Stimulated activated CD8-positive, alpha-beta memory T cell treated with anti-CD3 and anti-CD28 coated beads, Interleukin-7, amount 100 ng/mL, for 4 hours (primary cell): ENCODE results near the gene FAM177B.

ENCODE experiments used
- DNase-seq, 2 donors: peaks; one replicate each; pipeline ENCODE4 v3.0.0-alpha.2; 2020; ENCODE audit warnings: low read depth in 2 of 2

Gene FAM177B

GRCh38 chr1:222786121-222786520 is 49.1 kb downstream of the FAM177B start:
- no peak for DNase-seq

DNA sequence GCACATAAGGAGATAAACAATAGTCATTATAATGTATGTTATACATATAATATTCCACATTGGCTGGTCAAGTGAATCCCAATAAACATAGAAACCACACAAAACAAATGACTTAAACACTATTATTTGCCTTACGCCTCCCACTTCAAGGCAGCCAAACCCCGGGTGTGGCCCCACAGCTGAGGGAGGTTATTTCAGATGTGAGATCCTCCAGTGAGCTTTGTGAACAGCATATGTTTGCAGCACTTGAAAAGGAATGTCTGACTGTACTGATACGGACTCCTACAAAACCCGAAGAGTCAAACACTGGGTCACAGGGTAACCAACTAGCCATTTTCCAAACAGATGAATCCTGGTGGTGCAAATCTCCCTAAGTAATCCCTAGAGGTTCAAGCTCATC is 50.7 kb downstream of the FAM177B start:
- DNase-seq = no peak

DNA sequence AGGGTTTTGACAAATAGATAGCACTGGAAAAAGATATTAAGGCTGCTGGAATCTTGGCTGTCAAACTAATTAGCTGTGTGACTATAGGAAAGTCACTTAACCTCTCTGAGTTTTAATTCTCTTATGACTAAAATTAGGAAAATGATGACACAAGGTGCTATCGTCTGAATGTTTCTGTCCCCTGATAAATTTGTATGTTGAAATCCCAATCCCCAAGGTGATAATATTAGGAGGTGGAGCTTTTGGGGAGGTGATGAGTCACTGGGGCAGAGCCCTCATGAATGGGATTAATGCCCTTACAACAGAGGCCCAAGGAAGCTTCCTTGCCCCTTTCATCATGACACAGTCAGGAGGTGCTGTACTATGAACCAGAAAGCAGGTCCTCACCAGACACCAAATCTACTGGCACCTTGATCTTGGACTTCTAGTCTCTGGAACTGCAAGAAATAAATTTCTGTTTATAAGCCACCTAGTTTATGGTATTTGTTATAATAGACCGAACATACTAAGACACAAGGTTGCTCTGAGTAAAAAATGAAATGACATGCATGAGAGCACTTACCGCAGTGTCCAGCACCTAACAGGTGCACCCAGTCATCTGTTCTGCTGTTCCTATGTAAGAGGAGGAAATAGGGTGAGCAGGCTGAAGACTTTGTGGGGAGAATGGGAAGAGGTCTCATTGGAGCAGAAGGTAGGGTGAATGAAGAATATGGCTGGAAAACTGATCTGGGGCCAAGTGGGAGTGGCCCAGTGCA is 51.6 kb downstream of the FAM177B start:
- no peak for DNase-seq

DNA sequence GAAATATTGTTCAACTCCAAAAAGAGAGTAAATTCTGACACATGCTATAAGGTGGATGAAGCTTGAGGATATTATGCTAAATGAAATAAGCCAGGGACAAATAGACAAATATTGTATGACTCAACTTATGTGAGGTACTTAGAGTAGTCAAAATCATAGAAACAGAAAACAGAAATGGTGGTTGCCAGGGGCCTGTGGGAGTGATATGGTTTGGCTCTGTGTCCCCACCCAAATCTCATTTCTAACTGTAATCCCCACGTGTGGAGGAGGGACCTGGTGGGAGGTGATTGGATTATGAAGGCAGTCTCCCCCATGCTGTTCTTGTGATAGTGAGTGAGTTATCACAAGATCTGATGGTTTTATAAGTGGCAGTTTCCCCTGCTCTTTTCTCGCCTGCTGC is 53.1 kb downstream of the FAM177B start:
- DNase-seq = no peak

DNA sequence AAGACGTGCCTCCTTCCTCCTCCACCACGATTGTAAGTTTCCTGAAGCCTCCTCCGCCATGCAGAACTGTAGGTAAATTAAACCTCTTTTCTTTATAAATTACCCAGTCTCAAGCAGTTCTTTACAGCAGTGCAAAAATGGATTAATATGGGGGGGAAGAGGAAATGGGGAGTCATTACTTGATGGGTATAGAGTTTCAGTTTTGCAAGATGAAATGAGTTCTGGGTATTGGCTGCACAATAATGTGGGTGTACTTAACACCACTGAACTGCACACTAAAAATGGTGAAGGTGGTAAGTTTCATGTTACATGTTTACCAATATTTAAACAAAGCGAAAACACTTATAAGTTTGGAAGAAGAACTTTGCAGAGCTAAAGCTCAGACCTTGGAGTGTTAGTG is 53.5 kb downstream of the FAM177B start:
- DNase-seq = no peak

GRCh38 chr1:222791006-222791710 is 54.2 kb downstream of the FAM177B start:
- DNase-seq = no peak

DNA sequence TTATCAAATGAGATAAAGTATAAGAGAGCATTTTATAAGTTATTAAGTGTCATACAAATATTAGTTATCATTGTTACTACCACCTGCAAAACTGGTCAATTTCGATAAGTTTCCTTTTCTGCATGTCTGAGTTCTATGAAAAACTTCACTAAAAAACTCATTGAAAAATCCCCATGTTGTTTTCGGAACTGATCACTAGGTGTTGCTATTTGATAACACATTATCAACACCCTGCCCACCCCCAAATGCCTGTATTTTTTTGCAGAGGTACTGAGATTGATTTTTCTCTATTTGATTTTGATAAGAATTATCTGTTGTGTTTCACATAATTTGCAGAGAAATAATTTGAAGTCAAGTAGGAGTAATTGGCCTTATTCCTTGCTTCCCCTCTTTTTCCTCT is 55.7 kb downstream of the FAM177B start:
- no peak for DNase-seq

GRCh38 chr1:222794656-222795474 is 57.9 kb downstream of the FAM177B start:
- DNase-seq = no peak

DNA sequence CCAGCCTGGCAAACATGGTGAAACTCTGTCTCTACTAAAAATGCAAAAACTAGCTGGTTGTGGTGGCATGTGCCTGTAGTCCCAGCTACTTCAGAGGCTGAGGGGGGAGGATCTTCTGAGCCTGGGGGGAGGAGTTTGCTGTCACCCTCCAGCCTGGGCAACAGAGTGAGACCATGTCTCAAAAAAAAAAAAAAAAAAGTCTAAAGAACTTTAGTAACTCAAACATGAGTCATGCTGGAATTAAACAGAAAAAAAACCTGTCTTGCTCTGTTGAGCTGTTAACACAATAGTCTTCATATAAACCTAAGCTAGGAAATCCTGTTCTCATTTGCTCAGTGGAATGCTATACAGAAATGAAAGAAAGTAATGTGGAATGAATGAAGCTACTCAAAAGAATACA is 61.1 kb downstream of the FAM177B start:
- no peak for DNase-seq

DNA sequence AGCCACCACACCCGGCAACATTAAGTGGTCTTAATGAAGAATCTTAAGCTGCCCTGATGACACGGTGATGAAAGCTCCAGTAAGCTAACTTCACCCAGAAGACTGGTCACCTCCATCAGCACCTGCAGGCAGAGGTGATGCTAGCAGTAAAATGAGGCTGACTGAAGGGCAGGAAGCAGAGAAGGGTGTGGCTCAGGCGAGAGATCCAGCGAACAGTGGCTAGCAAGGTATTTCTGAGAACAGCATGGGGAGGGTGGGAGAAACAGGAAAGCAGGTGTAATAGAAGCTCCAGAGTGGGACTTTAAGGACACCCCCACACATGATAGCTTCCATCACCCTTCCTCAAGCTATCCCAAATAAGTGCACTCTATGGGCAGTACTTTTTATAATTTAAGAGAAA is 62.0 kb downstream of the FAM177B start:
- no peak for DNase-seq
